Body of pancreas (tissue), 4 donors: ENCODE measurements around the gene CCDC91. TPM values are rescaled to one million over a fixed set of nuclear protein-coding genes. Genes with fewer than 3 reads are reported as not detected.
"Not testable (repeated sequence)": the region's sequence is repeated elsewhere in the genome, so short reads cannot be mapped to it uniquely, and the experiment has no call there.

ENCODE experiments used
- ATAC-seq: fragments of 150-250 bp; one replicate; pipeline ENCODE4 v1.9.1; 2016
- DNase-seq, 4 donors: peaks; one replicate each; pipeline ENCODE4 v3.0.0-alpha.2; 2019
- H3K27ac ChIP-seq, 4 donors: fragments of 200-600 bp; sonication (generic); 1 replicate in 3 of 4; 2 replicates in 1 of 4; pipeline versions ENCODE4 v1.5.1 to v1.6.1; 2016 to 2019; ENCODE audit warnings: mild to moderate bottlenecking in 1 of 4, mixed read lengths in 1 of 4, moderate library complexity in 1 of 4
- H3K27me3 ChIP-seq, 2 donors: fragments of 200-600 bp; sonication (generic); one replicate each; pipeline ENCODE4 v1.6.0; 2016; ENCODE audit warnings: mild to moderate bottlenecking in 1 of 2
- H3K36me3 ChIP-seq, 2 donors: fragments of 200-600 bp; sonication (generic); replicated peaks in 1 of 2; 2 replicates each; pipeline ENCODE4 v1.5.1; 2016; ENCODE audit warnings: low read depth in 2 of 2; ENCODE audit not compliant: insufficient read depth in 1 of 2
- H3K4me1 ChIP-seq: fragments of 200-600 bp; sonication (generic); one replicate; pipeline ENCODE4 v1.6.0; 2016
- H3K4me3 ChIP-seq, 2 donors: fragments of 200-600 bp; sonication (generic); 1 replicate in 1 of 2; 2 replicates in 1 of 2; pipeline ENCODE4 v1.5.1; 2016 to 2019
- H3K9me3 ChIP-seq, 3 donors: fragments of 200-600 bp; sonication (generic); 1 replicate in 2 of 3; 2 replicates in 1 of 3; pipeline ENCODE4 v1.5.1; 2016
- POLR2A ChIP-seq, 3 donors: fragments of 450-650 bp; IDR thresholded peaks; one replicate each; pipeline ENCODE4 v1.6.1; 2016; ENCODE audit warnings: antibody characterized with exemption in 3 of 3, mild to moderate bottlenecking in 2 of 3
- WGBS, 2 donors: methylation state at CpG; one replicate each; pipeline ENCODE4 v1.1.5; 2017; 5-methylcytosine and 5-hydroxymethylcytosine counted together
- intact Hi-C: fragments of 100-400 bp; cut with DNase I; formaldehyde crosslinking; loops from one replicate; pipeline ENCODE4 v1.15.1; 2023
- total RNA-seq, 2 donors: library from RNA; depleted of rRNA; stranded (reverse); fragments of >200 nt; gene quantifications; one replicate each; pipeline ENCODE4 v1.1.0, GENCODE V29; 2016
- TF ChIP-seq, protein P1 (sequence below), 7 experiments: fragments of 450-650 bp in 4 of 7; fragments of 200-600 bp in 3 of 7; sonication (generic) in 3 of 7; IDR thresholded peaks; one replicate each; pipeline ENCODE4 v1.5.1; 2016 to 2019; ENCODE audit warnings: antibody characterized with exemption in 7 of 7

CCDC91 gene
- total RNA-seq, 2 donors from 2014 or later = 31.9 to 35.6 TPM

DNA sequence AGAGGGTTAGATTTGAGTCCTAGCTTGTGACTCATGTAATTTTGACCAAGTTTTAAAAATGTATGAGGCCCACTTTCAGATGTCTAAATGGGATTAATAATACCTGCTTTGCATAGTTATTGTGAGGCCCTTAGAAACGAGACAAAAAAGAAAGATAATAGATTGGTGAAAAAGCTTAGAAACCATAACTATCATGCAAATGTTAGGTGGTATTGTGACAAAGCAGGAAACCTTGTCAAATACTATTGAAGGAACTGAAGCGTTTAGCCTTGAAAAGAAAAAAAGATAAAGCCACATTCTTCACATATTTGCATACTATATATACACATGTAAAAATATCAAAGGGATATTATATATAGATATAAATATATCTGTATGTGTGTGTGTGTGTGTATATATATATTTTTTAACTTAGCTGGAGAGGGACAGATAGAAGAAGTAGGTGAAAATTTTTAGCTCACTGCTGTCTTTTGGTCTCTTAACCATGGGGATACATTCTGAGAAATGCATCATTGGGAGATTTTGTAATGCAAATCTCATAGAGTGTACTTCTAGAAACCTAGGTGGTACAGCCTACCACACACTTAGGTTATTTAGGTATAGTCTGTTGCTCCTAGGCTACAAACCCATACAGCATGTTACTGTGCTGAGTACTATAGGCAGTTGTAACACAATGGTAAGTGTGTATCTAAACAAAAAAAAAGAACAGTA, 270.3 kb downstream of the CCDC91 start:
- Histone ChIP-seq H3K4me1 (peaks cover 6% of the 10 kb centered on the region), H3K36me3 (no peaks in the 10 kb centered on the region), H3K9me3 (no peaks in the 10 kb centered on the region), H3K27me3 (no peaks in the 10 kb centered on the region), H3K27ac (no peak overlapping the region), H3K4me3 (no peak overlapping the region)
- 81 to 83% methylated on average over 2 of the region's 2 CpGs for WGBS, 2 donors
- ATAC-seq (no peak), DNase-seq (no peak)
- TF ChIP-seq, protein P1, sequence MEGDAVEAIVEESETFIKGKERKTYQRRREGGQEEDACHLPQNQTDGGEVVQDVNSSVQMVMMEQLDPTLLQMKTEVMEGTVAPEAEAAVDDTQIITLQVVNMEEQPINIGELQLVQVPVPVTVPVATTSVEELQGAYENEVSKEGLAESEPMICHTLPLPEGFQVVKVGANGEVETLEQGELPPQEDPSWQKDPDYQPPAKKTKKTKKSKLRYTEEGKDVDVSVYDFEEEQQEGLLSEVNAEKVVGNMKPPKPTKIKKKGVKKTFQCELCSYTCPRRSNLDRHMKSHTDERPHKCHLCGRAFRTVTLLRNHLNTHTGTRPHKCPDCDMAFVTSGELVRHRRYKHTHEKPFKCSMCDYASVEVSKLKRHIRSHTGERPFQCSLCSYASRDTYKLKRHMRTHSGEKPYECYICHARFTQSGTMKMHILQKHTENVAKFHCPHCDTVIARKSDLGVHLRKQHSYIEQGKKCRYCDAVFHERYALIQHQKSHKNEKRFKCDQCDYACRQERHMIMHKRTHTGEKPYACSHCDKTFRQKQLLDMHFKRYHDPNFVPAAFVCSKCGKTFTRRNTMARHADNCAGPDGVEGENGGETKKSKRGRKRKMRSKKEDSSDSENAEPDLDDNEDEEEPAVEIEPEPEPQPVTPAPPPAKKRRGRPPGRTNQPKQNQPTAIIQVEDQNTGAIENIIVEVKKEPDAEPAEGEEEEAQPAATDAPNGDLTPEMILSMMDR (IDR thresholded peaks at IDR 0.05) = no peak
- TF ChIP-seq POLR2A (IDR thresholded peaks at IDR 0.05) = no peak
- intact Hi-C loops = no loop called here

DNA sequence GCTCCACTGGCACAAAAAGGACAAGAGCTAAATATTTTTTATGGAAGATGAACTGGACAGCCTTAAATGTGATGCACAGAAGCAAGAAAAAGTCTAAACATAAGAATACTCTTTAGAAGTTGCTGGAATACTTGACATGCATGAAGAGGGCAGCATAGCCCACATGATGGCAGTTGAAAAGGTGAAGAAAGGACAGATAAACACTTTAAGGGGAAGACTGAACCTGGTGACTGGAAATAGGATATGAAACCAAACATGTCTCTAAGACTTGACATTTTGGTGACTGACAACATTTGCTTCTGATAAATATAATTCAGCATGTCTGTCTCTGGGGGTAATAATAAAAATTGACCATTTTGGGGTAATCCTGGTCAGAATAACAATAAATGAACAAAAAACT, 273.1 kb downstream of the CCDC91 start:
- TF ChIP-seq, protein P1 (IDR thresholded peaks at IDR 0.05) = no peak
- TF ChIP-seq POLR2A (IDR thresholded peaks at IDR 0.05) = no peak
- H3K36me3 ChIP-seq = no peaks in the 10 kb centered on the region
- no peak for DNase-seq

DNA sequence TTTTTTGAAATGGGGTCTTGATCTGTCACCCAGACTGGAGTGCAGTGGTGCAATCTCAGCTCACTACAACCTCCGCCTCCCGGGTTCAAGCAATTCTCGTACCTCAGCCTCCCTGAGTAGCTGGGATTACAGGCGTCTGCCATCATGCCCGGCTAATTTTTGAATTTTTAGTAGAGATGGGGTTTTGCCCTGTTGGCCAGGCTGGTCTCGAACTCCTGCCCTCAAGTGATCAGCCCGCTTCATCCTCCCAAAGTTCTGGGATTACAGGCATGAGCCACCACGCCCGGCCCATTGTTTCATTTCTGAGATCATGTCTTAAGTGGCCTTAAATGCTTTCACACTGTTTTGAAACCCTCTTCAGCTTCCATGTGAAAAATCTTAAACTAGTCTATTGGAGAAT, 281.5 kb downstream of the CCDC91 start:
- ATAC-seq, H3K27me3 ChIP-seq, H3K4me1 ChIP-seq, H3K27ac ChIP-seq, H3K9me3 ChIP-seq, intact Hi-C loops, DNase-seq, H3K36me3 ChIP-seq, H3K4me3 ChIP-seq: not testable (repeated sequence)
- WGBS, 2 donors = 95 to 98% methylated on average over 9 of the region's 9 CpGs

More for the DNA sequence above, 273.1 kb downstream of the CCDC91 start:
- no peaks in the 10 kb centered on the region for H3K27me3 ChIP-seq
- no peaks in the 10 kb centered on the region for H3K9me3 ChIP-seq
- H3K4me3 ChIP-seq = no peak overlapping the region
- ATAC-seq = no peak
- intact Hi-C loops = no loop called here
- no peak overlapping the region for H3K27ac ChIP-seq
- H3K4me1 ChIP-seq = no peaks in the 10 kb centered on the region

DNA sequence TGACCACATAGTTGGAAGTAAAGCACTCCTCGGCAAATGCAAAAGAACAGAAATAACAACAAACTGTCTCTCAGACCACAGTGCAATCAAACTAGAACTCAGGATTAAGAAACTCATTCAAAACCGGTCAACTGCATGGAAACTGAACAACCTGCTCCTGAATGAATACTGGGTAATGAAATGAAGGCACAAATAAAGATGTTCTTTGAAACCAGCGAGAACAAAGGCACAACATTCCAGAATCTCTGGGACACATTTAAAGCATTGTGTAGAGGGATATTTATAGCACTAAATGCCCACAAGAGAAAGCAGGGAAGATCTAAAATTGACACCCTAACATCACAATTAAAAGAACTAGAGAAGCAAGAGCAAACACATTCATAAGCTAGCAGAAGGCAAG, 285.9 kb downstream of the CCDC91 start:
- H3K9me3 ChIP-seq, DNase-seq, H3K27ac ChIP-seq, intact Hi-C loops, H3K36me3 ChIP-seq, ATAC-seq, H3K4me3 ChIP-seq, H3K27me3 ChIP-seq, H3K4me1 ChIP-seq: not testable (repeated sequence)
- 81 to 94% methylated on average over 3 of the region's 3 CpGs for WGBS, 2 donors

DNA sequence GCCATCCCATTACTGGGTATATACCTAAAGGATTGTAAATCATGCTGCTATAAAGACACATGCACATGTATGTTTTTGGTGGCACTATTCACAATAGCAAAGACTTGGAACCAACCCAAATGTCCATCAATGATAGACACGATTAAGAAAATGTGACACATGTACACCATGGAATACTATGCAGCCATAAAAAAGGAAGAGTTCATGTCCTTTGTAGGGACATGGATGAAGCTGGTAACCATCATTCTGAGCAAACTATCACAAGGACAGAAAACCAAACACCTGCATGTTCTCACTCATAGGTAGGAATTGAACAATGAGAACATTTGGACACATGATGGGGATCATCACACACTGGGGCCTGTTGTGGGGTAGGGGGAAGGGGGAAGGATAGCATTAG, 288.8 kb downstream of the CCDC91 start:
- ATAC-seq, H3K4me3 ChIP-seq, H3K9me3 ChIP-seq, H3K27me3 ChIP-seq, intact Hi-C loops, H3K36me3 ChIP-seq, DNase-seq, H3K27ac ChIP-seq, H3K4me1 ChIP-seq: not testable (repeated sequence)
- 87 to 88% methylated on average over 1 of the region's 1 CpG for WGBS, 2 donors

DNA sequence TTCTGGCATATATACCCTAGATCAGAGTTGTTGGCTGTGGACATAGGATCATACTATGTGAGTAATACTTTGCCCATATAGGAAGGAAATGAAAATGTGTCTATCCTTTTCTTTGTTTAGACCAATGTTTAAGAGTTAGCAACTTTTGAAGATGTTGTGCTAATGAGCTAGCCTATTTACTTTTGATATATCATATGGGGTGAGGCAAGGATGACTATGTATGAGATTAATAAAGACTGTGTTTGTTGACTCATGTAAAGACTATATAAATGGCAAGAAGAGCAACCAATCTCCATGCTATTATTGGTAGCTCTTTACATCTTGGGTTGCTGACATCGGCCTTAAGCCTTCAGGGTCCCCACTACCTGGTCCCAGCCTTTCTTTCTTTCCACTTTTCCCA, 289.4 kb downstream of the CCDC91 start:
- no peaks in the 10 kb centered on the region for H3K9me3 ChIP-seq
- no peak for DNase-seq
- no peak for ATAC-seq
- intact Hi-C loops = no loop called here
- no peaks in the 10 kb centered on the region for H3K36me3 ChIP-seq
- H3K4me1 ChIP-seq = no peaks in the 10 kb centered on the region
- TF ChIP-seq, protein P1 (IDR thresholded peaks at IDR 0.05) = no peak
- no peak for TF ChIP-seq POLR2A (IDR thresholded peaks at IDR 0.05)
- no peak overlapping the region for H3K27ac ChIP-seq
- WGBS, 2 donors = 93 to 96% methylated on average over 1 of the region's 1 CpG
- no peaks in the 10 kb centered on the region for H3K27me3 ChIP-seq
- H3K4me3 ChIP-seq = no peak overlapping the region
